GM15510 (cell line): ENCODE data around the gene SPEM2.

Source experiments
- POLR2A ChIP-seq: IDR thresholded peaks from 3 replicates; pipeline ENCODE4 v1.6.1; 2011; ENCODE audit warnings: borderline replicate concordance; ENCODE audit not compliant: insufficient read length; ENCODE audit errors: extremely low read depth

Gene SPEM2

GRCh38 chr17:7425316-7425715 lies at the start of gene SPEM2:
TSS of gene SPEM2 (plus strand) at chr17:7425616. CDS start at chr17:7425689, 73 bp downstream.
- TF ChIP-seq POLR2A: no peak

- TF ChIP-seq POLR2A: no peak
Measured at GRCh38 chr17:7379134-7379533, 46.3 kb upstream of the SPEM2 start.

GRCh38 chr17:7380321-7380720 lies 45.1 kb upstream of the SPEM2 start:
- TF ChIP-seq POLR2A: no peak

- TF ChIP-seq POLR2A: no peak
Measured at GRCh38 chr17:7380855-7381683, 44.3 kb upstream of the SPEM2 start, which contains the start of gene TNK1. TSS of gene TNK1 (plus strand) at chr17:7381089. CDS start at chr17:7382927, 1,838 bp downstream.

- no peak for TF ChIP-seq POLR2A
Measured at GRCh38 chr17:7382901-7383300, 42.5 kb upstream of the SPEM2 start.

GRCh38 chr17:7383371-7383741 lies 42.1 kb upstream of the SPEM2 start:
- TF ChIP-seq POLR2A: no peak

- TF ChIP-seq POLR2A: peak; percentile 49
Measured at GRCh38 chr17:7383742-7384488, 41.5 kb upstream of the SPEM2 start.

- no peak for TF ChIP-seq POLR2A
Measured at GRCh38 chr17:7384489-7385081, 40.8 kb upstream of the SPEM2 start.

GRCh38 chr17:7388856-7389255 lies 36.6 kb upstream of the SPEM2 start:
- TF ChIP-seq POLR2A: no peak

- no peak for TF ChIP-seq POLR2A
Measured at GRCh38 chr17:7389924-7390910, 35.2 kb upstream of the SPEM2 start.

GRCh38 chr17:7391307-7391706 lies 34.1 kb upstream of the SPEM2 start:
- no peak for TF ChIP-seq POLR2A

GRCh38 chr17:7392696-7393612 lies 32.5 kb upstream of the SPEM2 start:
- no peak for TF ChIP-seq POLR2A
